Stimulated activated CD8-positive, alpha-beta memory T cell treated with anti-CD3 and anti-CD28 coated beads, Interleukin-12 subunit alpha, Interleukin-12 subunit beta, amount 100 ng/mL, for 24 hours (primary cell): ENCODE data around the gene LRRC15.

Experiments
- DNase-seq: peaks from one replicate; pipeline ENCODE4 v3.0.0-alpha.2; 2020; ENCODE audit errors: extremely low read depth

Gene LRRC15

DNA sequence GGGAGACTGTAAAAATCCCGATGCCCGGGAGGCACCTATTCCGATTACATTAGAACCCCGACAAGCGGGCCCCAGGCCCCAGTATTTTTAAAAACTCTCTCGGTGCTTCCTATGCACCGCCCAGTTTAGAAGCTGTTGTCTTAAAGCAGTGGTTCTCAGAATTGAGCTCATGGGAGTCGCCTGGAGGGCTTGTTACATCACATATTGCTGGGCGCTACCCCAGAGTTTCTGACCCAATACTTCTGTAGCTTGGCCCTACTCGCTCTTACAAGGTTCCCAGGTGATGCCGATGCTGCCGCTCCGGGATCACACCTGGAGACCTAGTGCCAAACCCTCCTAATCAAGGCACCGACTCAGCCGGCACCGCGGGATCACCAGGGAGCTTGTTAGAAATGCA is 53.6 kb downstream of the LRRC15 start:
- DNase-seq = no peak

DNA sequence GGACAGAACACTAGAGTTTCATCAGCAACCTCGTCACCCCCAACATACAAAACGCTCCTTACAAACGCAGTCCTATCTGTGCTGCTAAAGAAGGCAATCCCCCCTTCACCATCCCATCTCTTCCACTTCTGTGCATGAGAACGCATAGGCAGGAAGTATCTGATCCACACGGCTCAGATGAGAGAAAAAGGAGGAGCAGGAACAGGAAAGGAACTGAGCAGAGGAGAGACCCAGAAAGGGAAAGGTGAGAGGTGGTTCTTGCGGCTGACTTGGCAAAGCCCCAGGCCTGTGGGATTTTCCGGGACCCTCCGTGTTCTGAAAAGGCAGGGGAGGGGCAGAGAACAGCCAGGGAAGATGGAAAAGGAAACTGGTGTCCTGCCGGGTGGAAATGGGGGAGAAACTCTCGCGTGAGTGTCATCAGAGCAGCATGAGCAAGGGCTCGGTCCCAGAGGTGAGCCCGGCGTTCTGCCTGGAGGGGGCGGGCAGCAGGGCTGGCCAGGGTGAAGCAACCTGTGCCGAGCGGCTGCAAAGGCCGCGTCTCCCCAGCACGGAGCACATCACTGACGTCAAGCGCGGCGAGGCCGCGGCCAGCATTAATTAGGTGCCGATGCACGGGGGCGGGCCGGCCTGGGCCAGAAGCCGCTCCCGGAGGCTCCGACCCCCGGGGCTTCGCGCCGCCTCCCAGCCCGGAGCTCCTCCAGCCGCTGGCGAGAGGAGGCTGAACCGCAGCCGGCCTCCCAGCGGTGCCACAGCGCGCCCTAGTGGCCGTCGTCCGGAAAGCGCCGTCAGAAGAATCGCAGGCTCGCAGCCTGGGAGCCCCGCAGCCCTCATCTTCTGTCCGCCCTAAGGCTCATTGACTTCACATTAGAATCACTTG is 54.2 kb downstream of the LRRC15 start:
- DNase-seq = peak; percentile 45

DNA sequence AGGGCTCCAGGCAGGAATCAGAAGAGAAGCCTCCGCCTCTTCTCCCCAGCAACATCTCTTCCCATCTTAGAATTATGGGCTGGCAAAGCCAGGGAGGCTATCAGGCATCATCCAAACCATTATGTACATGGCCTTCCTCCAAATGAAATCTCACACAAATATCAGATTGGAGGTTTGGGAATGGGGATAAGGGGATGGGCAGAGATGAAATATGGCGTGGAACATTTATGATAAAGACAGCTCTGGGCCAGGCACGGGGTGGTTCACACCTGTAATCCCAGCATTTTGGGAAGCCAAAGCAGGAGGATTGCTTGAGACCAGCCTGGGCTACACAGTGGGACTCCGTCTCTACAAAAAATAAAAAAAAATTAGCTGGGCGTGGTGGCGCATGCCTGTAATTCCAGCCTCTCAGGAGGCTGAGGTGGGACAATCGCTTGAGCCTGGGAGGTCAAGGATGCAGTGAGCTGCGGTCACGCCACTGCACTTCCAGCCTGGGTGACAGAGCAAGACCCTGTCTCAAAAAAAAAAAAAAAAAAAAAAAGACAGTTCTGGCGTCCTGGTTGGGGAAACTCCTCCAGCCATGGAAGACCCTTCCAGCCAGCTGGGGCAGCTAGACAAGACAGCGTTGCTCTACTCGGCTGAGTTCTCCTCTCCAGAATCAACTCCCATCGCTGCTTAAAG is 55.0 kb downstream of the LRRC15 start:
- no peak for DNase-seq

DNA sequence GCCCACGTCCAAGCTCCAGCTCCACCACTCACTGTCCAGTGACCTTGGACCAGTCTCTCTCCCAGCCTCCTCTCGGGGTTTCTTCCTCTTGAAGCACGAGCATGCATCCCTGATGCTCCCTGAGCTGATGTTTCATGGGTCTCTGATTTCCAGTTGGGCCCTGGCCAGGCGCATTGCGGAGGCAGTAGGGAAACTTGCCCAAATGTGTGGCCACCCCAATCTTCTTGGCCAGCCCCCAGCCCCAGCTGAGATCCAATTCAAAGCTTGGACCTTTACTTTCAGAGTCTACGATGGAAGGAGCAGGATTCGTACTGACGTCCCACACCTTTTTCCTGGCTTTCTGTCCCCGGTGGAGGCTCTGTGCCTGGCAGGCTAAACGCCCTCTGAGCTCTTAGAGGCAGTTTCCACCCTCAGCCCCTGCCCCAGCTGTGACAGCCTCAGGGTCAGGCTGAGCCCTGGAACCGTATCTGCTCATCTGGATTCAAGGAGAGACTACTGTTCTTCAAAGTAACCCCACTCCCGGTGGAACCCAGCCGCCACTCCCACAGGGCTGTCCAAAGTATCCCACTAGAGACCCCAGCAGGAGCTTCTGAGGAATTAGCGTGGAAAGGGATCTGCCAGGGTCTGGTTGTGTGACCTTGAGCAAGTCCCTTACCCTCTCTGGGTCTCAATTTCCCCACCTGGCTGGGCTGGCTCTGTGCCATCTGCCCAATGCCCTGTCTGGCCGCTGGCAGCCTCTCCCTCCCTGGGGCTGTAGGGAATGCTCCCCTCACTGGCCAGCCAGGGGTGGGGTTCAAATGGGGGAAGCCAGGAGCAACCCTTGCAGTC is 55.8 kb downstream of the LRRC15 start:
- no peak for DNase-seq

DNA sequence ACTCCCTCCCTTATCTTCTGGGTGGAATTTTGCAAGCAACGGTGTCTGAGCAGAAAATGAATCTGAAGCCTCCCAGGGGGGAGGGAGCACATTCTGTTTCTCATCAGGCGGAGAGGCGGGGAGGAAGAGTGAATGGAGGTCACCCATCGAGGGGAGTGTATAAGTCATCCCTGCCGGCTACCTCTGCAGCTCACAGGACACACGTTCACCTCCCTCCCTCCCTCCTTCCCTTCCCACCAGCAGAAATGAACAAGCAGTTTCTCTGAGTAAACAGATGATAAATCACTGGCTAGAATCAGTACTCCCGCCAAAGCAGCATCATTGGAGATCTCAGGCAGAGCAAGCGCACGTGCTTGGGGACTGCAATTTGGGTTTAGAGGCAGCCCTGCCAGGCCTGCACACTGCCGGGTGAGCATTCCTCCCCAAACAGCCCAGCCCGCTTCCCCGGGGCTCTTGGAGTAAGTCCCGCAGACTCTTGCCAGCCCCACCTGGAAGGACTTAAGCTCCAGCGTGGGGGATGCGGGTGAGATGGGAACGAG is 56.7 kb downstream of the LRRC15 start:
- no peak for DNase-seq

DNA sequence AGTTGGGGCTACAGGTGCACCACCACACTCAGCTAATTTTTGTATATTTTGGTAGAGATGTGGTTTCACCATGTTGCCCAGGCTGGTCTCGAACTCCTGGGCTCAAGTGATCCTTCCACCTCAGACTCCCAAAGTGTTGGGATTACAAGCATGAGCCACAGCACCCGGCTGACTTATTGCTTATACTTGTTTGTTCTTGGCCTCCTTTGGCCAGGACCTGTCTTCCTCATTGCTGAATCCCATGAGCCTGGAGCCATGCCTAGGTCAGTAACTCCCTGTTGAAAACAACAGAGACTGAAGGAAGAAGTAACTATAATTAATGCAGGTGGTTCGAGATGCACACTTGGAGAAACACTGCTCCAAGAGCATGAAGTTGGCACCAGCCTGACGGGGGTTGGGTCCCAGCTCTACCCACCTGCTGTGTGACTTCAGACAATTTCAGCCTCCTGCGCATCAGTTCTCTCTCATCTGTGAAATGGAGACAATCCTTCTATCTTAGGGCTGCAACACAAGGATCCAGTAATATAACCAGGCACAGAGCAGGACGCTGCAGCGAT is 57.3 kb downstream of the LRRC15 start:
- DNase-seq = no peak

DNA sequence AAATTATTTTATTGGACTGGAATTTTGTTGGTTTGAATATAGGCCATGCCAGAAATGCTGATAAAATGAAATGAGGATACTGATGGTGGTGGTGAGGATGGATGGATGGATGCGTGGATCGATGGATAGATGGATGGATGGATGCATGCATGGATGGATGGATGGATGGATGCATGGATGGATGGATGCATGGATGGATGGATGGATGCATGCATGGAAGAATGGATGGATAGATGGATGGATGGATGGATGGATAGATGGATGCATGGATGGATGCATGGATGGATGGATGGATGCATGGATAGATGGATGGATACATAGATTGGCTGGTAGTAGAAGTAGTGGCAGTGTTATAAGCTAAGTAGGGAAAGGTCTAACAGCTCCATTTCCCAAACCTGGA is 58.5 kb downstream of the LRRC15 start:
- DNase-seq = no peak

DNA sequence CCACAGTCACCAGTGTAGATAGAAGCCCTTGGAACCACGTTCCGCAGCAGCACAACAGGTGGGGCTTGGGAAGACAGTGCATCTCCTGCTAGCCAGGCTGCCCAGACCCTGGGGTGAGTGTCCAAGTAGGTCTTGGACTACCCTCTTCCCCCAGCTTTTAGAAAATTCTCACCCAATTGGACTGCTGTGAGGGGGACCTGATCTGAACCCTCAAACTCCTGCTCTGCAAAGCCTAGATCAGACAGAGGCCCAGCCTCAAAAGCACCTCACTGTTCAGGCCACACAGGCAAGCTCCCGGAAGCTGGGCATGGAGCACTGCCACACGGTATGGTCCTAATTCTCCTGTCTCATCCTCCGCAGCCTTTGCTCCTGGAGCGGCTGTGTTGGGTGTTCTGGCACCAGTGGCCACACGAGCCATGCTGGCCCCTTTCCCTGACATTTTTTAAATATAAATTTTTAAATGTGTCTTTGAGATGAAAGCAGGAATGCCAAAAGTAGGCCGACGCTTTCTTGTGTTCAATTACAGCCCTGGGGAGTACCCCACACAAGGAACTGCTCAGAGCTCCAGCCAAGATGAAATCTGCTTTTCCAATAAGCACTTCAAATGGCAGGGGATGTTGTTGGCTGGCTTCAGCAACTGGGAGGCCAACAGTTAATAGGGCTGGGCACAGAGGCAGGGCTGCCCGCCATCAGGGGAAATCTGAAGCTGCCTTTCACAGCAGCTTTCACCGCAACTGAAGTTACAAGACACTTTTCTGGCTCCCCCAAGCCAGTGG is 59.3 kb downstream of the LRRC15 start:
- no peak for DNase-seq

DNA sequence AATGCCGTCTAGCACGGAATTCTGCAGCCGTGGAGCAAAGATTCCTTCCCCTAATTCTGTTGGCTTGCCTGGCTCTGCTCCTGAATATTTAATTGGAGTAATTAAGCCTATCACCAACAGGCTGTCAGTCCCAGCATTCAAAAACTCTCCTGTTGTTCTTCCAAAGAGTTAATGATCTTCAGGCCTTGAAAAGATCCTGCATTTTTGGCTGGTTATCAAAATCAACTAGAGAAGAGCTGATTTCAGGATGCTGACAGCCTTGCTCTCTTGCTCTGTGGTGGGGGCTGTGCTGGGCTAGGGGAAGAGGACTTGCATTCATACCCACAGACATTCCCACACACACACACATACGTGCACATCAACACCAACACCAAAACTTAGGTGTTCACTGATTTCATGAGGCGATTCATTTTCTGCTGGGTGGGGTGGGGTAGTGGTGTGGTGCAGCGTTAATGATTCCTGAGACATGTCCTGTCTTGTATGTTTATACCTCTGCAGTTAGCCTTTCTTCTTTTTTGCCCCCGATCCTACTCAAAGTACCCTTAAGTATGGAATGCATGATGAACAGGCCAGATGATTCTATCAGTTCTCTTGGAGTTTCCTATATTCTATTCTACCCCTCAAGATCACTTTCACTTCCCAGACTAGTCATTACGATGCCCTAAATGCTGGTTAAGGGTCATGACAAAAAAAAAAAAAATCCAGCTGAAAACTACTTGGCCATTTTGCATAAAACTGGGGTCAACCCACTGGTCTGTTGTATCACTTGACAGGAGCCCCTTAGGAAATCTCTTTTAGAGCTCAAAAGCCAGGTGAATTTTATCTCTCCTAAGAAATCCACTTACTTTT is 60.7 kb downstream of the LRRC15 start:
- no peak for DNase-seq

DNA sequence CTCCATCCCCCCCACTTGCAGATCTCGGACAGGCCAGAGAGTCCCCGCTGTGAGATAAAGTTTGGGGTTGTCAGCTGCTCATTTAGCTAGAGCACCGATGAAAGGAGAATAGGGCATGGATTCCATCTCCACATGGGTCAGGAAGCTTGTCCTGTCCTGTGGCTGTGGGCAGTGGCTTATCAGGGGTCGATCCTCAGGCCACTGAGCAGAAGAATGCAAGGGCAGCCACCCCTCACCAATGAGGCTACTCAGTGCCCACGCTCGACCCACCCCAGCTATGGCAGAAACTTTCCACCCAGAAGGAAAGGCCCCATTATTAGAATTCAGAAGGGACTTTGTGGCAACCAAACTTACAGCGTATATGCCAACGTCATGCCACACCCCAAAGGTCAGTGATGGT is 61.7 kb downstream of the LRRC15 start:
- no peak for DNase-seq

DNA sequence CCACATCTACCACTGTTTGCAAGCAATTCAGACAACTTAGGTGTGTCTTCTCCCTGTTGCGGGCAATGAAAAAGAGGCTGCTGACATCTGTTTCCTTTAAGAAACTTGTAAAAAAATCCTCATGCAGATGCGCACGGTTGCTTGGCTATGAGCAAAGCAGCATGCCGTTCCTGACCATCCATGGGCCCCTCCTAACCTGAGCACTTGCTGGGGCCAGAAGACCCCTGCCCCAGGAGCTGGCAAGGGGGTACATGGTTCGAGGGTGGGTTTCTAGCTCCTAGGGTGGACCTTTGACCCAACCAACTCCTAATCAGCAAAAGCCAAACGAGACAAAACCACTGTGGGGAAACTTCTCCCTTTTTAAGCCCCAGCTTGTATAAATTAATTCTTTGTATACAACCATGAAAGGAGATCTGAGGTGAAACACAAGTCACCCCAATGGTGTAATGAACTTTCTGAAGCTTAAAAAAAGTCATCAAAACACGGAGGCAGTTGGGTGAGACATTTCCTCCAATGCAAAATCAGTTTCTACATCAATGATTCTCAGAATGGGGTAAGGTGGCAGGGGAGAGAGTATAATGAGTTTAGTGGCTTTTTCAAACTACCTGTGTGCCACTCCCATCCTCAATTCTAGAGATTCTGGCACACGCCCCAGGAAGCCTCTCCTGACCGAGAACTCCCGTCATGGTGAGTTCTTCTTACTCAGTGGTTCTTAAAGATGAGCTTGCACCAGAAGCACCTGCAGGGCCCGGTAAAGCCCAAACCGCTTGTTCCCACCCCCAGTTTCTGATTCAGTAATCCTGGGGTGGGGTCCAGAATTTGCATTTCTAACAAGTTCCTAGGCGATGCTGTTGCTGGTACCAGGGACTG is 62.5 kb downstream of the LRRC15 start:
- DNase-seq = no peak

DNA sequence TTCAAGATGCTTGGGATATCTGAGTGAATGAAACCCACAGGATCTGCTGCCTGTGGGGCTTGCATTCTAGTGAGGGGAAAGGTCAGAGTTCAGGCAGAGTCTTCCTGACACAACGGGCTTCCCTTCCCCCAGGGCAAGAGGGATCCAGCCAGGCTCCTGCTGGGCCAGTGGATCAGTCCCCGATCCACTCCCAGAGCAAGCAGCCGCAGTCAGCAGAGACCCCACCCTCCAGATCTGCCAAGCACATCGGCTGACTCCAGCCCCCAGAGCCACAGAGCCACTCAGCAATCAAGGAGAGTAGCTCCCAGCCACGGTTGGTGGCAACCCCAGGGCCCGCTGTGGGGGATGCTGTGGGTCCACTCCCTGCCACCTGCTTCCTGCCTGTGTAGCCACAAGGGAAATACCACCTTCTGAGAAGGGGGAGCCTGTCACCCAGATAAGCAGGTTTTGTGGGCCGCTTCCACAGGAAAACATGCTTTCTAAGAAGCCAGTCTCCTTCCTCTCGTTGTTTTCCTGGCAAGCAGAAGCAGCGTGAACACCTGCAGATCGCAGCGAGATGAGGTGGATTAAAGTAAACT is 63.3 kb downstream of the LRRC15 start:
- no peak for DNase-seq

DNA sequence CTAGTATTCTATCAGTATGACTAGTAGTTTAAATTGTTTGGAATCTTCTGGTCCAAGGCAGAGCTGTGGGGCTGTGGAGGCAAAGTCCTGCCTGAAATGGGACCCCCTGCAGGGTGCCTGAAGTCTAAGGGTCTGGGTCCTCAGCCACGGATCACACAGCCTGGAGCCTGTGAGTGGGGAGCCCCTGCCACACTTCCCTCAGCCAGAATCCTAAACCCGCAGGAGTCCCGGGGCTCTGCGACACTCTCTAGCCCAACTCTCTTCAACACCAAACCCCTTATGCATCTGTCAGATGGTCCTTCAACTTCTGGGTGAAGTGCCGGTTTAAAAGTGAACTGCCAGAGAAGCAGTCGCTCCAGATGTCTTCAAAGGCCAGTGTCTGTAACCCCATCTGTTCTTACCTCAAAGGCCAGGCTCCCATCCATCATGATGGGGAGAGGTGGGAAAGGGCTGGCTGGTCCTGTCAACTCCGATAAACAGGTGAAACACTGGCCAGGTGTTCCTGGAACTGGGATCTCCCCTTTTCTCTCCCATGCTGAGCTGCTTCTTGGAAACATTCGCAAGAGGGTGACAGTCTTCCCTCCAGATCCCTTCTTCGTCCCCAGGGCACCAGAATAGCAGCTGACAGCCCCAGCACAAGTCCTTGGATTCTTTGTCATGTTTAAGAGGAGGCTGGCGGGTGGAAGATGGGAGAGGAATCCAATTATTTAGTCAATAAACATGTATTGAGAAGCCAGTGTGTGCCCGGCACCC is 64.0 kb downstream of the LRRC15 start:
- DNase-seq = no peak
